Pancreas (tissue), 10 donors: ENCODE data around the gene IER5L. TPM values are rescaled to one million over a fixed set of nuclear protein-coding genes. Genes with fewer than 3 reads are reported as not detected.

ENCODE experiments used
- ATAC-seq, 4 donors: fragments of 200-7000 bp; cut with Tn5 transposase; one replicate each; pipeline versions ENCODE4 v1.8.0 to v1.9.1; 2020; ENCODE audit warnings: mild to moderate bottlenecking in 4 of 4, moderate library complexity in 4 of 4
- DNase-seq, 6 donors: peaks; one replicate each; pipeline ENCODE4 v3.0.0-alpha.2; 2020
- FAIRE-seq: peaks from 2 replicates; lab custom pipeline; 2012; peaks lifted over from hg19 to GRCh38; lab: Jason Lieb, UNC
- H3K27ac ChIP-seq, 4 donors: fragments of 200-600 bp; sonication (generic); 1 replicate in 3 of 4; 2 replicates in 1 of 4; pipeline versions ENCODE4 v1.5.0 to v1.8.0; 2020
- H3K27me3 ChIP-seq, 4 donors: fragments of 200-600 bp; one replicate each; pipeline ENCODE4 v1.8.0; 2021
- H3K36me3 ChIP-seq, 3 donors: fragments of 200-600 bp; sonication (generic) in 1 of 3; one replicate each; pipeline versions ENCODE4 v1.5.0 to v1.8.0; 2020 to 2021
- H3K4me1 ChIP-seq, 3 donors: fragments of 200-600 bp; one replicate each; pipeline ENCODE4 v1.8.0; 2021
- H3K4me3 ChIP-seq, 4 donors: fragments of 200-600 bp; sonication (generic) in 2 of 4; one replicate each; pipeline versions ENCODE4 v1.5.0 to v1.8.0; 2020 to 2021
- H3K9me3 ChIP-seq, 4 donors: fragments of 200-600 bp; one replicate each; pipeline ENCODE4 v1.8.0; 2021
- CTCF ChIP-seq, 4 donors: fragments of 200-600 bp; sonication (generic) in 3 of 4; IDR thresholded peaks; one replicate each; pipeline versions ENCODE4 v1.5.0 to v1.8.0; 2021; ENCODE audit warnings: antibody characterized with exemption in 4 of 4
- WGBS, 2 donors: extraction: QIAGEN DNeasy Blood & Tissue Kit; methylation state at CpG; one replicate each; pipeline ENCODE4 v1.1.7; 2013; 5-methylcytosine and 5-hydroxymethylcytosine counted together
- intact Hi-C, 3 donors: fragments of 100-400 bp; cut with DNase I; formaldehyde crosslinking; loops; one replicate each; pipeline versions ENCODE4 v1.11.1 to v1.14.2; 2022
- polyA plus RNA-seq, 2 donors: library from polyadenylated mRNA; stranded (reverse); fragments of 200-250 nt; gene quantifications; one replicate each; pipeline ENCODE4 v1.2.3, GENCODE V29; 2013
- total RNA-seq, 6 donors: library from RNA; stranded (reverse); fragmentation: NEBNext Ultra II Directional in 4 of 6; extraction: Animal tissue kit (Norgen Biotek cat#: 25700) in 4 of 6; gene quantifications; one replicate each; pipeline versions ENCODE4 v1.2.1 to v1.2.4, GENCODE V29; 2021 to 2023
- donor health status: healthy with polysubstance abuse.
- donor health status: DM: no; HTN: no; CAD: no; lungs with moderate emphysema.
- donor health status: DM: no; HTN: no; CAD: no.
- donor health status: control.
- donor health status: control.
- donor health status: Bipolar disorder and iron deficiency.
- donor health status: DM: yes; HTN: yes; CAD: no.
- donor health status: DM: no; HTN: no; CAD: no.
- donor health status: DM: no; HTN: no; CAD: no.
- donor health status: DM: yes; HTN: yes; CAD: no.

The IER5L gene
- total and polyA plus RNA-seq, 8 donors, result 1.8 to 14.3 (median 6.4) TPM

GRCh38 chr9:129221233-129221632, 43.2 kb upstream of the IER5L start:
- no peak for FAIRE-seq
- ATAC-seq, result peak in 1 of 4 donors; percentile 56
- Histone ChIP-seq H3K36me3 (no peaks in the 10 kb centered on the region), H3K4me3 (no peak overlapping the region), H3K27me3 (no peaks in the 10 kb centered on the region), H3K27ac (no peak overlapping the region), H3K9me3 (no peaks in the 10 kb centered on the region), H3K4me1 (no peaks in the 10 kb centered on the region)
- intact Hi-C loops, result no loop called here
- no peak for TF ChIP-seq CTCF (IDR thresholded peaks at IDR 0.05)
- DNase-seq, result peak in 1 of 6 donors; percentile 20
- WGBS, 2 donors, result 73 to 79% methylated on average over 7 of the region's 7 CpGs

GRCh38 chr9:129220771-129221170, 42.7 kb upstream of the IER5L start:
- Histone ChIP-seq H3K4me3 (no peak overlapping the region), H3K36me3 (no peaks in the 10 kb centered on the region), H3K4me1 (no peaks in the 10 kb centered on the region), H3K9me3 (no peaks in the 10 kb centered on the region), H3K27me3 (no peaks in the 10 kb centered on the region), H3K27ac (no peak overlapping the region)
- 82 to 86% methylated on average over 6 of the region's 6 CpGs for WGBS, 2 donors
- no peak for TF ChIP-seq CTCF (IDR thresholded peaks at IDR 0.05)
- DNase-seq (no peak), FAIRE-seq (no peak), ATAC-seq (no peak)
- intact Hi-C loops, result no loop called here

GRCh38 chr9:129218918-129219317, 40.9 kb upstream of the IER5L start:
- no peaks in the 10 kb centered on the region for H3K27me3 ChIP-seq
- no peak for FAIRE-seq
- DNase-seq, result peak in 1 of 6 donors; percentile 5
- no peaks in the 10 kb centered on the region for H3K36me3 ChIP-seq
- no peaks in the 10 kb centered on the region for H3K4me1 ChIP-seq
- WGBS, 2 donors, result 76 to 78% methylated on average over 9 of the region's 9 CpGs
- H3K27ac ChIP-seq, result no peak overlapping the region
- H3K4me3 ChIP-seq, result no peak overlapping the region
- intact Hi-C loops, result no loop called here
- no peak for ATAC-seq
- no peak for TF ChIP-seq CTCF (IDR thresholded peaks at IDR 0.05)
- H3K9me3 ChIP-seq, result no peaks in the 10 kb centered on the region

GRCh38 chr9:129218272-129218625, 40.2 kb upstream of the IER5L start:
- ATAC-seq (no peak), FAIRE-seq (no peak), DNase-seq (peak in 1 of 6 donors; percentile 46)
- no peak for TF ChIP-seq CTCF (IDR thresholded peaks at IDR 0.05)
- H3K4me1 ChIP-seq, result no peaks in the 10 kb centered on the region
- no peak overlapping the region for H3K4me3 ChIP-seq
- no peaks in the 10 kb centered on the region for H3K9me3 ChIP-seq
- intact Hi-C loops, result no loop called here
- H3K36me3 ChIP-seq, result no peaks in the 10 kb centered on the region
- no peak overlapping the region for H3K27ac ChIP-seq
- H3K27me3 ChIP-seq, result no peaks in the 10 kb centered on the region
- WGBS, 2 donors, result 68 to 69% methylated on average over 5 to 6 of the region's 6 CpGs

- Histone ChIP-seq H3K9me3 (no peaks in the 10 kb centered on the region), H3K4me1 (no peaks in the 10 kb centered on the region), H3K4me3 (no peak overlapping the region), H3K27me3 (no peaks in the 10 kb centered on the region), H3K27ac (no peak overlapping the region), H3K36me3 (no peaks in the 10 kb centered on the region)
- intact Hi-C loops, result no loop called here
- TF ChIP-seq CTCF (IDR thresholded peaks at IDR 0.05), result no peak
- FAIRE-seq (no peak), DNase-seq (no peak), ATAC-seq (no peak)
- WGBS, 2 donors, result 94 to 96% methylated on average over 5 of the region's 5 CpGs
These were observed 35.5 kb upstream of the IER5L start for GRCh38 chr9:129213551-129213950.
